ENCODE results near the gene UBC. TPM values are rescaled to one million over a fixed set of nuclear protein-coding genes. Genes with fewer than 3 reads are reported as not detected.

UBC gene
- total and polyA plus RNA-seq, 9 of the 15 experiments (the other 6 are each of a cell fraction or from before 2014, with no cell fraction given) = 533 to 1,153 (median 813) TPM

DNA sequence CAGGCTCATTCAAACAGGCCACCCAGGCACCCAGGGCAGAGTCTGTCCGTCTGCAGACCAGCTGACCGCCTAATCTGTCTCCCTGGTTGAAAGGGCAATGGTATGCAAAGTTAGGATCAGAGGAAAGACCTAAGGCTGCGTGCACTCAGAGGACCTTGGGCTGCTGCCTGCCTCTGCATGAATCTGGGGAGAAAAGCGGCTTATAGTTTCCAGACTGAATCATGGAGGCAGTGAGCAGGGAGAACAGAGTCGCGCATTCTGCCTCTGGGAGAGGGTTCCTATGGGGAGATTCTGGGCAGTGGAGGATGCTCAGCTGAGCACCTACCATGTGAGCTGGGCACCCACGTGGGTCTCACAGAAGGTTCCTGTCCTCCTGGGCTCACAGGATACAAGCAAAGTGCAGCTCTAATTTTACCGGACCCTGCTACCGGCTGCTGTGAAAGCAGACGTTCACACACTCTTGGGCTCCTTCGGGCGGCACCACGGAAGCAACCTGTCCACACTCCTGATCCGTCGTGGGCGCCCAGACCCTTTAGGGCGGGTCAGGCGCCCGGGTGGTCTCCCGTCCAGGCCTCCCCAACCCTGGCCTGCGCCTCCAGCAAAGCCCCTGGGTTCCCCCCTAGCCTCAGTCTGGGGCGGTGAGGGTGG lies 51.6 kb downstream of the UBC start (continued):
- TF ChIP-seq, protein P1, sequence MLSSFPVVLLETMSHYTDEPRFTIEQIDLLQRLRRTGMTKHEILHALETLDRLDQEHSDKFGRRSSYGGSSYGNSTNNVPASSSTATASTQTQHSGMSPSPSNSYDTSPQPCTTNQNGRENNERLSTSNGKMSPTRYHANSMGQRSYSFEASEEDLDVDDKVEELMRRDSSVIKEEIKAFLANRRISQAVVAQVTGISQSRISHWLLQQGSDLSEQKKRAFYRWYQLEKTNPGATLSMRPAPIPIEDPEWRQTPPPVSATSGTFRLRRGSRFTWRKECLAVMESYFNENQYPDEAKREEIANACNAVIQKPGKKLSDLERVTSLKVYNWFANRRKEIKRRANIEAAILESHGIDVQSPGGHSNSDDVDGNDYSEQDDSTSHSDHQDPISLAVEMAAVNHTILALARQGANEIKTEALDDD (IDR thresholded peaks at IDR 0.05) = no peak
- TF ChIP-seq, protein P2, sequence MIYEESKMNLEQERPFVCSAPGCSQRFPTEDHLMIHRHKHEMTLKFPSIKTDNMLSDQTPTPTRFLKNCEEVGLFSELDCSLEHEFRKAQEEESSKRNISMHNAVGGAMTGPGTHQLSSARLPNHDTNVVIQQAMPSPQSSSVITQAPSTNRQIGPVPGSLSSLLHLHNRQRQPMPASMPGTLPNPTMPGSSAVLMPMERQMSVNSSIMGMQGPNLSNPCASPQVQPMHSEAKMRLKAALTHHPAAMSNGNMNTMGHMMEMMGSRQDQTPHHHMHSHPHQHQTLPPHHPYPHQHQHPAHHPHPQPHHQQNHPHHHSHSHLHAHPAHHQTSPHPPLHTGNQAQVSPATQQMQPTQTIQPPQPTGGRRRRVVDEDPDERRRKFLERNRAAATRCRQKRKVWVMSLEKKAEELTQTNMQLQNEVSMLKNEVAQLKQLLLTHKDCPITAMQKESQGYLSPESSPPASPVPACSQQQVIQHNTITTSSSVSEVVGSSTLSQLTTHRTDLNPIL (CRISPR knock-in tag; IDR thresholded peaks at IDR 0.05) = no peak
- no peak for TF ChIP-seq PHB (CRISPR knock-in tag; IDR thresholded peaks at IDR 0.05)
- TF ChIP-seq, protein P3, sequence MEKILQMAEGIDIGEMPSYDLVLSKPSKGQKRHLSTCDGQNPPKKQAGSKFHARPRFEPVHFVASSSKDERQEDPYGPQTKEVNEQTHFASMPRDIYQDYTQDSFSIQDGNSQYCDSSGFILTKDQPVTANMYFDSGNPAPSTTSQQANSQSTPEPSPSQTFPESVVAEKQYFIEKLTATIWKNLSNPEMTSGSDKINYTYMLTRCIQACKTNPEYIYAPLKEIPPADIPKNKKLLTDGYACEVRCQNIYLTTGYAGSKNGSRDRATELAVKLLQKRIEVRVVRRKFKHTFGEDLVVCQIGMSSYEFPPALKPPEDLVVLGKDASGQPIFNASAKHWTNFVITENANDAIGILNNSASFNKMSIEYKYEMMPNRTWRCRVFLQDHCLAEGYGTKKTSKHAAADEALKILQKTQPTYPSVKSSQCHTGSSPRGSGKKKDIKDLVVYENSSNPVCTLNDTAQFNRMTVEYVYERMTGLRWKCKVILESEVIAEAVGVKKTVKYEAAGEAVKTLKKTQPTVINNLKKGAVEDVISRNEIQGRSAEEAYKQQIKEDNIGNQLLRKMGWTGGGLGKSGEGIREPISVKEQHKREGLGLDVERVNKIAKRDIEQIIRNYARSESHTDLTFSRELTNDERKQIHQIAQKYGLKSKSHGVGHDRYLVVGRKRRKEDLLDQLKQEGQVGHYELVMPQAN (IDR thresholded peaks at IDR 0.05; ENCODE audit: borderline replicate concordance) = peak; percentile 64; the same call in 1 of the 2 replicates
- no peak for TF ChIP-seq ZNF239 (CRISPR knock-in tag; IDR thresholded peaks at IDR 0.05)
- TF ChIP-seq, protein P4, sequence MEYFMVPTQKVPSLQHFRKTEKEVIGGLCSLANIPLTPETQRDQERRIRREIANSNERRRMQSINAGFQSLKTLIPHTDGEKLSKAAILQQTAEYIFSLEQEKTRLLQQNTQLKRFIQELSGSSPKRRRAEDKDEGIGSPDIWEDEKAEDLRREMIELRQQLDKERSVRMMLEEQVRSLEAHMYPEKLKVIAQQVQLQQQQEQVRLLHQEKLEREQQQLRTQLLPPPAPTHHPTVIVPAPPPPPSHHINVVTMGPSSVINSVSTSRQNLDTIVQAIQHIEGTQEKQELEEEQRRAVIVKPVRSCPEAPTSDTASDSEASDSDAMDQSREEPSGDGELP (CRISPR knock-in tag; IDR thresholded peaks at IDR 0.05; ENCODE audit: borderline replicate concordance) = peak; percentile 84
- TF ChIP-seq, protein P5, sequence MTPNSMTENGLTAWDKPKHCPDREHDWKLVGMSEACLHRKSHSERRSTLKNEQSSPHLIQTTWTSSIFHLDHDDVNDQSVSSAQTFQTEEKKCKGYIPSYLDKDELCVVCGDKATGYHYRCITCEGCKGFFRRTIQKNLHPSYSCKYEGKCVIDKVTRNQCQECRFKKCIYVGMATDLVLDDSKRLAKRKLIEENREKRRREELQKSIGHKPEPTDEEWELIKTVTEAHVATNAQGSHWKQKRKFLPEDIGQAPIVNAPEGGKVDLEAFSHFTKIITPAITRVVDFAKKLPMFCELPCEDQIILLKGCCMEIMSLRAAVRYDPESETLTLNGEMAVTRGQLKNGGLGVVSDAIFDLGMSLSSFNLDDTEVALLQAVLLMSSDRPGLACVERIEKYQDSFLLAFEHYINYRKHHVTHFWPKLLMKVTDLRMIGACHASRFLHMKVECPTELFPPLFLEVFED (CRISPR knock-in tag; conservative IDR thresholded peaks at IDR 0.05) = no peak
- TF ChIP-seq EP400 (IDR thresholded peaks at IDR 0.05) = peak; percentile 18; the same call in 1 of the 2 replicates
- TF ChIP-seq, protein P6, sequence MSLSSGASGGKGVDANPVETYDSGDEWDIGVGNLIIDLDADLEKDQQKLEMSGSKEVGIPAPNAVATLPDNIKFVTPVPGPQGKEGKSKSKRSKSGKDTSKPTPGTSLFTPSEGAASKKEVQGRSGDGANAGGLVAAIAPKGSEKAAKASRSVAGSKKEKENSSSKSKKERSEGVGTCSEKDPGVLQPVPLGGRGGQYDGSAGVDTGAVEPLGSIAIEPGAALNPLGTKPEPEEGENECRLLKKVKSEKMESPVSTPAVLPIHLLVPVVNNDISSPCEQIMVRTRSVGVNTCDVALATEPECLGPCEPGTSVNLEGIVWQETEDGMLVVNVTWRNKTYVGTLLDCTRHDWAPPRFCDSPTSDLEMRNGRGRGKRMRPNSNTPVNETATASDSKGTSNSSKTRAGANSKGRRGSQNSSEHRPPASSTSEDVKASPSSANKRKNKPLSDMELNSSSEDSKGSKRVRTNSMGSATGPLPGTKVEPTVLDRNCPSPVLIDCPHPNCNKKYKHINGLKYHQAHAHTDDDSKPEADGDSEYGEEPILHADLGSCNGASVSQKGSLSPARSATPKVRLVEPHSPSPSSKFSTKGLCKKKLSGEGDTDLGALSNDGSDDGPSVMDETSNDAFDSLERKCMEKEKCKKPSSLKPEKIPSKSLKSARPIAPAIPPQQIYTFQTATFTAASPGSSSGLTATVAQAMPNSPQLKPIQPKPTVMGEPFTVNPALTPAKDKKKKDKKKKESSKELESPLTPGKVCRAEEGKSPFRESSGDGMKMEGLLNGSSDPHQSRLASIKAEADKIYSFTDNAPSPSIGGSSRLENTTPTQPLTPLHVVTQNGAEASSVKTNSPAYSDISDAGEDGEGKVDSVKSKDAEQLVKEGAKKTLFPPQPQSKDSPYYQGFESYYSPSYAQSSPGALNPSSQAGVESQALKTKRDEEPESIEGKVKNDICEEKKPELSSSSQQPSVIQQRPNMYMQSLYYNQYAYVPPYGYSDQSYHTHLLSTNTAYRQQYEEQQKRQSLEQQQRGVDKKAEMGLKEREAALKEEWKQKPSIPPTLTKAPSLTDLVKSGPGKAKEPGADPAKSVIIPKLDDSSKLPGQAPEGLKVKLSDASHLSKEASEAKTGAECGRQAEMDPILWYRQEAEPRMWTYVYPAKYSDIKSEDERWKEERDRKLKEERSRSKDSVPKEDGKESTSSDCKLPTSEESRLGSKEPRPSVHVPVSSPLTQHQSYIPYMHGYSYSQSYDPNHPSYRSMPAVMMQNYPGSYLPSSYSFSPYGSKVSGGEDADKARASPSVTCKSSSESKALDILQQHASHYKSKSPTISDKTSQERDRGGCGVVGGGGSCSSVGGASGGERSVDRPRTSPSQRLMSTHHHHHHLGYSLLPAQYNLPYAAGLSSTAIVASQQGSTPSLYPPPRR (CRISPR knock-in tag; IDR thresholded peaks at IDR 0.05; ENCODE audit: borderline replicate concordance) = no peak
- TF ChIP-seq, protein P7, sequence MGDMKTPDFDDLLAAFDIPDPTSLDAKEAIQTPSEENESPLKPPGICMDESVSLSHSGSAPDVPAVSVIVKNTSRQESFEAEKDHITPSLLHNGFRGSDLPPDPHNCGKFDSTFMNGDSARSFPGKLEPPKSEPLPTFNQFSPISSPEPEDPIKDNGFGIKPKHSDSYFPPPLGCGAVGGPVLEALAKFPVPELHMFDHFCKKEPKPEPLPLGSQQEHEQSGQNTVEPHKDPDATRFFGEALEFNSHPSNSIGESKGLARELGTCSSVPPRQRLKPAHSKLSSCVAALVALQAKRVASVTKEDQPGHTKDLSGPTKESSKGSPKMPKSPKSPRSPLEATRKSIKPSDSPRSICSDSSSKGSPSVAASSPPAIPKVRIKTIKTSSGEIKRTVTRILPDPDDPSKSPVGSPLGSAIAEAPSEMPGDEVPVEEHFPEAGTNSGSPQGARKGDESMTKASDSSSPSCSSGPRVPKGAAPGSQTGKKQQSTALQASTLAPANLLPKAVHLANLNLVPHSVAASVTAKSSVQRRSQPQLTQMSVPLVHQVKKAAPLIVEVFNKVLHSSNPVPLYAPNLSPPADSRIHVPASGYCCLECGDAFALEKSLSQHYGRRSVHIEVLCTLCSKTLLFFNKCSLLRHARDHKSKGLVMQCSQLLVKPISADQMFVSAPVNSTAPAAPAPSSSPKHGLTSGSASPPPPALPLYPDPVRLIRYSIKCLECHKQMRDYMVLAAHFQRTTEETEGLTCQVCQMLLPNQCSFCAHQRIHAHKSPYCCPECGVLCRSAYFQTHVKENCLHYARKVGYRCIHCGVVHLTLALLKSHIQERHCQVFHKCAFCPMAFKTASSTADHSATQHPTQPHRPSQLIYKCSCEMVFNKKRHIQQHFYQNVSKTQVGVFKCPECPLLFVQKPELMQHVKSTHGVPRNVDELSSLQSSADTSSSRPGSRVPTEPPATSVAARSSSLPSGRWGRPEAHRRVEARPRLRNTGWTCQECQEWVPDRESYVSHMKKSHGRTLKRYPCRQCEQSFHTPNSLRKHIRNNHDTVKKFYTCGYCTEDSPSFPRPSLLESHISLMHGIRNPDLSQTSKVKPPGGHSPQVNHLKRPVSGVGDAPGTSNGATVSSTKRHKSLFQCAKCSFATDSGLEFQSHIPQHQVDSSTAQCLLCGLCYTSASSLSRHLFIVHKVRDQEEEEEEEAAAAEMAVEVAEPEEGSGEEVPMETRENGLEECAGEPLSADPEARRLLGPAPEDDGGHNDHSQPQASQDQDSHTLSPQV (IDR thresholded peaks at IDR 0.05) = 0 out of 2 replicates have a peak, but pooled peaks have one; percentile 7

Measured in K562 (cell line).